HG02885 (cell line): ENCODE results near the gene FBXO17.

Experiments used
- ATAC-seq: cut with Tn5 transposase; IDR thresholded peaks from one replicate; pipeline ENCODE4 v1.9.1; 2021; ENCODE audit warnings: mild to moderate bottlenecking; ENCODE audit not compliant: unreplicated experiment, poor library complexity

FBXO17 gene

GRCh38 chr19:38898788-38899446 lies 76.6 kb downstream of the FBXO17 start:
- no peak for ATAC-seq

DNA sequence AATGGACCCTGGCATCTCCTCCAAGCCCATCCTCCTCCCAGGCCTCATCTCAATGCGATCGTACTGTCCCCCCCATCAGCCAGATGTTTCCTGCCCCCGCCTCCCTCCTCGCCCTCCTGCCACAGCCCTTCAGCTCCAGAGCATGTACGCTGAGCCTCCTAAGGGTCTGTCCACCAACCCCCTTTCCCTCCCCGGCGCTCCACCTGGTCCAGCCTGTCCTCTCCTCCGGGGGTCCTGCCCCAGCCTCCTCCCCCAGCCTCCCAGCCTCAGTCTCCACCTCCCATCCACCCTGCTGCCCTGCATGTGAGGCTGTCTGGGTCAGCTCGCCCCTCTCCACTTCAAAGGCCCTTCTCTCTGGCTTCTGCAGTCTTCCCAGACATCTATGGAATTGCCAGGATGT lies 80.6 kb downstream of the FBXO17 start:
- no peak for ATAC-seq

DNA sequence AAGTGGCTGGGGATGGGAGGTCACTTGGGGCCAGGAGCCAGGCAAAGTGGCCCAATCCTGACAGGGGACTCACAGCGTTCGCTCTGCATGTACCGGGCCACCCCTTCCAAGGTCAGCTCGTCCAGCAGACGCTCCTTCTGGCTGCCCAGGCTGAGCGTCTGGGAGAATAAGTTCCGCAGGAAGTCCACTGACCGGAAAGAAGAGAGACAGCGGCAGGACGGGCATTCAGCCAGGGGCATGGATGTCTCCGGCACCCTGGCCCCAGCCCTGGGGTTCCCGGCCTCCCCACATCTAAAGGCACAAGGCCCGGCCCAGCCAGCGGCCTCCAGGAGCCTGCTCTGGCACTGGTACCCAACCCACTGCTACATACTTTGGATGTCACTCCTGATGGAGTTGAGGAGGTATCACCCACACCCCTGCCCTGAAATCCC lies 82.2 kb downstream of the FBXO17 start:
- ATAC-seq: no peak

DNA sequence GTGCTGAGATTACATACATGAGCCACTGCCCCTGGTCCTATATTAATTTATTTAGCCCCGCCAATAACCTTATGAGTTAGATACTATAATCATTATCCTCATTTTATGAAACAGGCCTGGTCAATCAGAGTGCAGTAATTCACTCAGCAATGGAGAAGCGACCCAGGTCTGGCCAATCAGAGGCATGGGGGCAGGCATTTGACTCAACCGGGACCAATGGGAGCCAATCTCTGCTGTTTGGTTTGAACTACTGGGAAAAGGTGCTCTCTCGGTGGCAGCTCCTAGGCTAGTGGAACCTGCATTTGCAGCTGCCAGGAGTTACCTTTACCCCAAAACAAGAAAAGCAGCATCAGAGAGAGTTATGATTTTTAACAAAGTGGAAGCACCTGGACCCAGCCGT lies 82.7 kb downstream of the FBXO17 start:
- ATAC-seq: no peak

- no peak for ATAC-seq
Measured at GRCh38 chr19:38891771-38892170, 83.8 kb downstream of the FBXO17 start.
